ENCODE measurements around the gene ITPK1.

ITPK1 gene

GRCh38 chr14:93057586-93058280 is 58.0 kb downstream of the ITPK1 start:
- DNase-seq, result no peak

- no peak for DNase-seq
These were observed 58.7 kb downstream of the ITPK1 start for GRCh38 chr14:93056840-93057585.

- DNase-seq, result no peak
These were observed 59.4 kb downstream of the ITPK1 start for GRCh38 chr14:93056166-93056839.

- DNase-seq, result no peak
These were observed 60.0 kb downstream of the ITPK1 start for GRCh38 chr14:93055651-93056115.

- DNase-seq, result no peak
These were observed 60.8 kb downstream of the ITPK1 start for GRCh38 chr14:93054876-93055275.

DNA sequence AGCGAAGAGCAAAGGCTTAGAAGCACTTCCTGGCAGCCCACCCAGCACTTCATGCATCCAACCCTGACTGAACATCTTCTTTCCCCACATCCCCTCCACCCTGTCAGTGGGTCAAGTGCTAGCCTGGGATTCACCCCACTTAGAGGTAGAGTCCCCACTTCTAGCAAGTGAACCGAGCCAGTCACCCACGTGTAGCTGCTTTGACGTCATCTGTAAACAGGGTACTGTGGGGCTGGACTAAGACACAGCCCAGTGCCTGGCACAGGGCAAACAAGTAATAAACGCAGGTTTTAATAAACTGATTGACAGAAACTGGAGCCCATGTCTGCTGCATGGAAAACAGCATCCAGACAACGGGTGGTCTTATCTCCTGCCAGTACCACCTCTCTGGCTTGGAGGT is 61.7 kb downstream of the ITPK1 start:
- no peak for DNase-seq

DNA sequence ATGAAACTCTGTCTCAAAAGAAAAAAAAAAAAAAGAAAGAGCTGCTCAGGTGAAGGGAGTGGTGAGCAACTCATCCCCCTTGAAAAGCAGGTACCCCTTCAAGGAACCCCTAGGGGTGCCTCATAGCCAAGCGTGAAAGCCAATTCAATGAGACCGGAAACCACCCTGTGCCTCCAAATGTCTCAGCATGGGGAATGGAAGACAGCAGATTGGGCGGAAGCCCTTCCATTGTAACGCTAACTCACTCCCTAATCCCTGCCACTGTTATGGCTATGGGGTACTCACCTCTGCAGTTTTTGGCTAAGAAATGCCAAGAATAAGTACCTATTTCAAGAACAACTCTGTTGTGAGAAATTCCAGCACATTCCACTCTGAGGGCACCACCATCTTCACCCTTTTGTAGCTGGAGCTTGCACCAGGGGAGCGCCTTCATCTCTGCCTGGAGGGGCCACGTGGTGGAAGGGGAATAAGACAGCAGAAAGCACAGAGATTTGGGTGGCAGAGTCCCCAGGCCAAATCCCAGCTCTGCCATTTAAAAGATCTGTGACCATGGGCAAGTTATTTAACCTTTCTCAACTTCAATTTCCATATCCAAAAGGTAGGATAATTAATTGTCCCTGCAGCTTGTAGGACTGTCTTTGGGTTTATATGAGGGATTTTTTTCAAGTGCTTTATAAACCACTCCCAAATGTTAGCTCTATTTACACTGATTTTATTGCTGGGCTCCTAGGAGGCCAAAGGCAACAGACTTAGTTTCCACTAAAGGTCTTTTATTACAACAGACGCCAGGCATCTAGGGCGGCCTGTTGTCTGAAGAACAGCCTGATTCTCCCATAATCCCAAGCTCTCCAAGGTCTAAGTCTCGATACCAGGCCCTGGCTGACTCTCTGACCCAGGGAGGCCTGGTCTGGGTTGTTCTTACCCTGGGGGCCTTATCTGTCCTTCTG is 63.9 kb downstream of the ITPK1 start:
- DNase-seq, result no peak

- no peak for DNase-seq
These were observed 65.0 kb downstream of the ITPK1 start for GRCh38 chr14:93050761-93051160.

GRCh38 chr14:93049867-93050331 is 65.8 kb downstream of the ITPK1 start:
- no peak for DNase-seq

GRCh38 chr14:93049315-93049714 is 66.4 kb downstream of the ITPK1 start:
- DNase-seq, result no peak

GRCh38 chr14:93048843-93049242 is 66.9 kb downstream of the ITPK1 start:
- no peak for DNase-seq

DNA sequence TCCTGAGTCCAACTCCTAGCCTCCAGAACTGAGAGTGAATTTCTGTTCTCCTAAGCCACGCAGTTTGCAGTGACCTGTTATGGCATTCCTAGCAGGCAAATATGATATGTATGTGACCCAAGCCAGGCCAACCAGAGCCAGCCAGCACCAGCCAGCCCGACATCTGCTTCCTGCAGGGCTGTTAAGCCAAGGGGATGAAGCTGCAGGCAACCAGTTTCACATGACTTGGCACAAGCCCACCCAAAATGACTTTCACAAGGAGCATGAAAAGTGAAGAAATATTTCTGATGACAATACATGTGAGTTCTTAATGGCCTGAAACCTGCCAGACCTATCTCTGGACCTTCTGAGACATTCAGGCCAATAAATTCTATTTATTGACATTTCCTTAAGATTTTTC is 68.1 kb downstream of the ITPK1 start:
- DNase-seq, result no peak

DNA sequence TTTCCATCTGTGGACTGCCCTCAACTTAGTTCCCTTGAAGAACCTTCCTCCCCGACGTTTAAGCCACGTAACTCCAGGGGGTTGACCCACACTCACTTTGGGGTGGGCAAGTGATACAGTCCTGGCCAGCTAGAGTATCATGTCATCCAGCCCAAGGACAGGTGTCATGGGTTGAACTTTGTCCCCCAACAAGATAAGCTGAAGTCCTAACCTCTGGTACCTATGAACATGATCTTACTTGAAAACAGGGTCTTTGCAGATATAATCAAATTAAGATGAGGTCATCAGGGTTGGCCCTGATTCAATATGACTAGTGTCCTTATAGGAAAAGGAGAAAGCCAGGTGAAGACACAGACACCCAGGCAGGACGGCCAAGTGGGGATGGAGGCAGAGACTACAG is 68.6 kb downstream of the ITPK1 start:
- no peak for DNase-seq

DNA sequence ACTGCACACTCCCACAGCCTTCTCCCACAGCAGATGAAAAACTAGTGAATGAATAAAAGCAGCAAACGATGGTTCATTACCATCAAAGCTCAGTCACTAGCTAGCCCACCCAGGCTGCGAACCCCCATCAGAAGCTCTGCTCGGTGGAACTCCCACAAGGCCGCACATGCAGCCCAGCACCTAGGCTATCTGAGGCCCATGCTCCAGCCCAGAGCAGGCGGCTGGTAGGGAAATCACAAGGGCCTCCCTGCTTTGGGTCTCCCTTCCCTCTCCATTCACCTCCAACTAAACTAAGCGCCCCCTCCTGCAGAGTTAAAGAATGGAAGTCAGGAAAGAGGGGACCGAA is 69.0 kb downstream of the ITPK1 start:
- no peak for DNase-seq

- no peak for DNase-seq
These were observed 69.6 kb downstream of the ITPK1 start for GRCh38 chr14:93045965-93046704.

DNA sequence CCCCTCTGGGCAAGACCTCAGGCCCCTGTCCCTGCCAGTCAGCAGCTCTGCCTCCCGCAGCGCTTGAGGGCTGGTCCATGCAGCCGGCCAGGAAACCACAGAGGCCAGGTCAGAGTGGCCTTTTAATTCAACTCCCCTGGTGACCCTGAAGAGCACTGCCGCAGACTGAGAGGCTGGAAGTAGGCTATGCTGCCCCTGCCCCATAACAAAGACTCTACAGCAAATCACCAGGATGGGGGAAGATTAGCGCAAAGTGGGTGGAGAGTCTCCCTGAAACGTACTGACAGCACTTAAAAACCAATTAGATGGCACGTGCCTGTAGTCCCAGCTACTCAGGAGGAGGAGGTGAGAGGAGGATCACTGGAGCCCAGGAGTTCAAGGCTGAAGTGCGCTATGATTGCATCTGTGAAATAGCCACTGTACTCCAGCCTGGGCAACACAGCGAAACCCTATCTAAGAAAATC is 70.5 kb downstream of the ITPK1 start:
- DNase-seq, result no peak

- DNase-seq, result no peak
These were observed 71.2 kb downstream of the ITPK1 start for GRCh38 chr14:93044556-93044955.

DNA sequence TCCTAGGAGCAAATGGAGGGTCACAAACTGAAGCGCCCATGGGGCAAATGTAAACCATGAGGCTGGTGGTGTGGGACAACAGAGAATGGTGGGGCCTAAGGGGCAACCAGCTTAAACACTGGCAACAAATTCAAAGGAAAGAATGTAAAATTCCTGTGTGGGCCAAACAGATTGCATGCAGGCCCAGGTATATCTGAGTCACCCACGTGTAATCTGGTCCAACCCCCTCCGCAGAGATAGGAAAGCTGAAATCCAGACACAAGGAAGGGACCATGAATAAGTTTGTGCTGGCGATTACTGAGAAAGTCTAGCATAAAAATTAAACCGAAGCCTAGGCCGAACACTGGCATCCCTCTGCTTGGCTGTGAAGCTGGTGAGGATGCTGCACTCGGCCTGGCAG is 71.6 kb downstream of the ITPK1 start:
- DNase-seq, result no peak

DNA sequence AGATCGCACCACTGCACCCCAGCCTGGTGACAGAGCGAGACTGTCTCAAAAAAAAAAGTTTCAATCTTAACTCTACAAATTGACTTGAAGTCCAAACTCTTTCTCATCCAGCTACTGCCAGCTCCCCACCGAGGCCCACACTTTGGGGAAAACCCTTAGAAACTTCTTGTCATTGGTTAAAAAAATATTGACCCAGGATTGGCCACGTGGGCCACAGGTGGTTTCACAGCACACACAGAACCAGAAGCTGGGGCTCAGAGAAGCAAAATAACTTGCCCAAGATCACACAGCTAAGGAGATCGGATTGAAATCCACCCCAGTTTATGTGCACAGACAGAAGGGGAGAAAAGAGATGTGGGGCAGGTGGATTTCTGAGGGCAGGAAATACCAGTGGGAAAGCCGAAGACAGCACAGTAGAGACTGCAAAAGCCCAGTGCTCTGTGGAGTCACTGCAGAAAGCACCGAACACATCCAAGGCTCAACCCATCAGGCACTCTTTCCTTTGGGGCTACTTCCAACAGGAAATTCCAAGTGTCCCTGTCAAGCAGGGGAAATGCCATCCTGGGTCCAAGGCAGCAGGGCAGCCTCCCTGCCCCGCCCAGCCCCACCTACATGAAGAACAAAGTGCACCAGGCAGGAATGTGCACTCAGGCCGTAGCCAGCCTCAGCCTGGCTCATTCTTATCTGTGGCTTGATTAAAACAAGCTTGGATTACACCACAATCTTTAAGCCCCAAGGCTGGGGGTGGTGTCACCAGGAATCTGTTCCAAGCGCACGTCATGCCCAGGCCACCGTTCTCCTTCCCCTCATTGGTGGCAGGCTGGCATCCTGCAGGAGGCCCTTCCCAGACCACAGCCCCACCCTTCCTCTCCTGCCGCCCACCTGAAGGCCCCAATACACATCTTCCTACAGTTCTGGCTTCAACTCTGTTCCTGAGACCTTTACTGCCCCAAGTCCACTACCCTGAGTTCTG is 72.5 kb downstream of the ITPK1 start:
- DNase-seq, result no peak

- no peak for DNase-seq
These were observed 73.9 kb downstream of the ITPK1 start for GRCh38 chr14:93041830-93042229.

DNA sequence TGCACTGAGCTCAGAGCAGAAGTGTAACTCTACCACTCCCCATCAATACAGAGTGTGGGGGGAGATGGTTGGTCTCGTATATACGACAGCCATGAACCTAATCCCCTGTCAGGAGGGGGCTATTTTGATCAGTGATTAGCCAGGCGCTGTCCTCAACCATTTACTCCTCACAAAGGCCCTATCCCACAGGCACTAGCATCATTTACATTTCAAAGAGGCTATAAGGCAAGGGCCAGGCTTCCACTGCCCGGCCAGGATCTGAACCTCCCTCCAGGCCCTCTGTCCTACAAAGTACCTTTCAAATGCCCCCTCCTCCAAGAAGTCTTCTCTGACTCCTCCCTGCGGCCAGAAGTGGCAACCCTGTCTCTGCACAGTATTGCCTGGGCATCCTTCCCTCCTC is 74.7 kb downstream of the ITPK1 start:
- no peak for DNase-seq
